Epithelial cell of esophagus (primary cell): ENCODE data around the gene SLC35G6.

Source experiments
- DNase-seq: peaks from one replicate; pipeline ENCODE4 v3.0.0; 2010; ENCODE audit warnings: low read depth
- H3K4me3 ChIP-seq: 2 replicates; pipeline ENCODE4 v1.5.1; 2011; ENCODE audit warnings: mild to moderate bottlenecking, low read length, control low read depth
- TF ChIP-seq, protein P1 (sequence below): IDR thresholded peaks from 2 replicates; pipeline ENCODE4 v1.5.1; 2011; ENCODE audit warnings: low read depth, mild to moderate bottlenecking, low read length, control low read depth, inconsistent platforms; ENCODE audit not compliant: insufficient read depth; ENCODE audit errors: missing control alignments

Gene SLC35G6

DNA sequence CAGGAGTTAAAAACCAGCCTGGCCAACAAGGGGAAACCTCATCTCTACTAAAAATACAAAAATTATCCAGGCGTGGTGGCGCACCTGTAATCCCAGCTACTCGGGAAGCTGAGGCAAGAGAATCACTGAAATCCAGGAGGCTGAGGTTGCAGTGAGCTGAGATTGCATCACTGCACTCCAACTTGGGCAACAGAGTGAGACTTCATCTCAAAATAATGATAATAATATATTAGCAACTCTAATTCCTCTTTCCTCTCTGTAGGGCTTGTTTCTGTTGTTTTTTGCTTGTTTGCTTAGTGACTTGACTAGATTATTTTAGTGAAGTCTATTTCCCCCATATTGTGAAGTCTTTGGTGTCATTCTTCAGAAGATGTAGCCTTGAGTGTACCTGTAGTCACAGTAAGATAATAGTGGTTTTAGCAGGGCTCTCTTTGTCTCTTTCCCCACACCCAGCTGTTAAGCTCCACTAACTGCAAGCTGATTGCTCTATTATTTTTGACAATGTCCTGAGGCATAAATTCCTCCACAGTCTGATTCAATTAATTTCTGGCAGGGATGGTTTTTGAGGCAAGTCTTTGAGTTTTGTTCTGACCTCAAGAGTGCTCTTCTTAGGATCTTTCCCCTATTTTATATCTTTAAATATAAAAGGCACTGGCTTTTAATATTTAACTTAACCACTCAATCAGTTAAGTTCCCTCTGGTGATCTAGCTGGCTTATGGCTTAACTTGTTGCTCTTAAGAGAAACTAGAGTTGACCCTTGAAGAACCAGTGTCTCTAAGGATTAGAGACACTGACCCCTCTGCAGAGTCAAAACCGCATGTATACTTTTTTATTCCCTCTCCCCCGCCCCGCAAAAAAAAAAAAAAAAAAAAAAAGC lies 49.0 kb downstream of the SLC35G6 start:
- H3K4me3 ChIP-seq, result no peak overlapping the region
- no peak for DNase-seq
- TF ChIP-seq, protein P1, sequence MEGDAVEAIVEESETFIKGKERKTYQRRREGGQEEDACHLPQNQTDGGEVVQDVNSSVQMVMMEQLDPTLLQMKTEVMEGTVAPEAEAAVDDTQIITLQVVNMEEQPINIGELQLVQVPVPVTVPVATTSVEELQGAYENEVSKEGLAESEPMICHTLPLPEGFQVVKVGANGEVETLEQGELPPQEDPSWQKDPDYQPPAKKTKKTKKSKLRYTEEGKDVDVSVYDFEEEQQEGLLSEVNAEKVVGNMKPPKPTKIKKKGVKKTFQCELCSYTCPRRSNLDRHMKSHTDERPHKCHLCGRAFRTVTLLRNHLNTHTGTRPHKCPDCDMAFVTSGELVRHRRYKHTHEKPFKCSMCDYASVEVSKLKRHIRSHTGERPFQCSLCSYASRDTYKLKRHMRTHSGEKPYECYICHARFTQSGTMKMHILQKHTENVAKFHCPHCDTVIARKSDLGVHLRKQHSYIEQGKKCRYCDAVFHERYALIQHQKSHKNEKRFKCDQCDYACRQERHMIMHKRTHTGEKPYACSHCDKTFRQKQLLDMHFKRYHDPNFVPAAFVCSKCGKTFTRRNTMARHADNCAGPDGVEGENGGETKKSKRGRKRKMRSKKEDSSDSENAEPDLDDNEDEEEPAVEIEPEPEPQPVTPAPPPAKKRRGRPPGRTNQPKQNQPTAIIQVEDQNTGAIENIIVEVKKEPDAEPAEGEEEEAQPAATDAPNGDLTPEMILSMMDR, result no peak
